COLO668 (cell line): ENCODE data around the gene NRG2.

Experiments
- DNase-seq: peaks from one replicate; lab custom pipeline; 2025; ENCODE audit not compliant: unreplicated experiment; lab: John Stamatoyannopoulos, UW

NRG2 gene

GRCh38 chr5:139817970-139818369, 225.1 kb downstream of the NRG2 start:
- DNase-seq = no peak

- DNase-seq = no peak
These were observed 225.7 kb downstream of the NRG2 start for GRCh38 chr5:139817362-139817761.

GRCh38 chr5:139816566-139816965, 226.5 kb downstream of the NRG2 start:
- no peak for DNase-seq

GRCh38 chr5:139814704-139815280, 228.3 kb downstream of the NRG2 start:
- DNase-seq = no peak

GRCh38 chr5:139814191-139814601, 228.9 kb downstream of the NRG2 start:
- no peak for DNase-seq

- DNase-seq = no peak
These were observed 230.0 kb downstream of the NRG2 start for GRCh38 chr5:139812836-139813805.

GRCh38 chr5:139812323-139812722, 230.8 kb downstream of the NRG2 start:
- DNase-seq = no peak

GRCh38 chr5:139811274-139811607, 231.9 kb downstream of the NRG2 start:
- DNase-seq = no peak

- no peak for DNase-seq
These were observed 232.5 kb downstream of the NRG2 start for GRCh38 chr5:139810341-139811273.

- DNase-seq = no peak
These were observed 233.7 kb downstream of the NRG2 start for GRCh38 chr5:139809331-139809810.

- DNase-seq = no peak
These were observed 234.4 kb downstream of the NRG2 start for GRCh38 chr5:139808481-139809330.

GRCh38 chr5:139807647-139808030, 235.5 kb downstream of the NRG2 start:
- no peak for DNase-seq

- DNase-seq = no peak
These were observed 236.1 kb downstream of the NRG2 start for GRCh38 chr5:139806726-139807646.

- no peak for DNase-seq
These were observed 237.0 kb downstream of the NRG2 start for GRCh38 chr5:139806111-139806510.

GRCh38 chr5:139805545-139805944, 237.6 kb downstream of the NRG2 start:
- no peak for DNase-seq

- DNase-seq = no peak
These were observed 238.2 kb downstream of the NRG2 start for GRCh38 chr5:139804800-139805397.

GRCh38 chr5:139803978-139804377, 239.1 kb downstream of the NRG2 start:
- no peak for DNase-seq

GRCh38 chr5:139799359-139799758, 243.7 kb downstream of the NRG2 start:
- DNase-seq = no peak

GRCh38 chr5:139798883-139799282, 244.2 kb downstream of the NRG2 start:
- no peak for DNase-seq
